Ishikawa (cell line): ENCODE measurements around the gene RNF121.

Experiments used
- CEBPB ChIP-seq: IDR thresholded peaks from 2 replicates; pipeline ENCODE4 v1.6.1; 2012
- CREB1 ChIP-seq: IDR thresholded peaks from 2 replicates; pipeline ENCODE4 v1.6.1; 2012; ENCODE audit warnings: low read depth
- EGR1 ChIP-seq: IDR thresholded peaks from 2 replicates; pipeline ENCODE4 v1.6.1; 2012
- EP300 ChIP-seq: IDR thresholded peaks from 2 replicates; pipeline ENCODE4 v1.6.1; 2012; ENCODE audit warnings: borderline replicate concordance
- FOXM1 ChIP-seq: IDR thresholded peaks from 2 replicates; pipeline ENCODE4 v1.6.1; 2012; ENCODE audit warnings: low read depth, borderline replicate concordance
- NFIC ChIP-seq: IDR thresholded peaks from 2 replicates; pipeline ENCODE4 v1.6.1; 2012
- RAD21 ChIP-seq: IDR thresholded peaks from 2 replicates; pipeline ENCODE4 v1.6.1; 2012; ENCODE audit warnings: low read depth
- TAF1 ChIP-seq: IDR thresholded peaks from 2 replicates; pipeline ENCODE4 v1.6.1; 2012; ENCODE audit warnings: low read depth, mild to moderate bottlenecking
- TCF12 ChIP-seq: IDR thresholded peaks from 2 replicates; pipeline ENCODE4 v1.6.1; 2012; ENCODE audit warnings: low read depth
- TEAD4 ChIP-seq: IDR thresholded peaks from 2 replicates; pipeline ENCODE4 v1.6.1; 2012
- YY1 ChIP-seq: IDR thresholded peaks from 2 replicates; pipeline ENCODE4 v1.6.1; 2012; ENCODE audit warnings: low read depth
- ZBTB7A ChIP-seq: IDR thresholded peaks from 2 replicates; pipeline ENCODE4 v1.6.1; 2012; ENCODE audit warnings: low read depth
- TF ChIP-seq, protein P1 (sequence below): IDR thresholded peaks from 2 replicates; pipeline ENCODE4 v1.6.1; 2012
- TF ChIP-seq, protein P2 (sequence below): IDR thresholded peaks from 2 replicates; pipeline ENCODE4 v1.6.1; 2012; ENCODE audit warnings: low read depth, mild to moderate bottlenecking
- TF ChIP-seq, protein P3 (sequence below): IDR thresholded peaks from 2 replicates; pipeline ENCODE4 v1.6.1; 2012

RNF121 gene

DNA sequence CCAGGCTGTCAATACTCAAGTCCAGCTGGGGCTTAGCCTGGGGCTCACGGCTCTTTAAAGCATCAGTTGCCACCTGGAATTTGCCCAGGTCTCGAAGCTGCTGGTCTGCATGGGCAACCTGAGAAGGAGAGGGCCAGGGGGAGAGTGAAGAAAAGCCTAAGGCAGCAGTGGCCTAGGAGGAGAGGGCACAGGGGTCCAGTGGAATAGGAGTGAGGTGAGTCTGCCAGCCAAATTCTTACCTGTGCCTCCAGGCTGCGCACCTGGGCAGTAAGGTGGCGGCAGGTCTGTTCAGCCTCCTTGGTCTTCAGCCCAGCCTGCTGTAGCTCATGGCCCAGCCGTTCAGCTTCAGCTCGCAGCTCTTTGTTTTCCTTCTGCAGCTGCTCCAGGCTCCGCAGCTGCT lies 79.9 kb downstream of the RNF121 start:
- TF ChIP-seq TCF12 (no peak), CEBPB (no peak), ZBTB7A (no peak), EGR1 (no peak), RAD21 (no peak), EP300 (no peak), CREB1 (no peak), YY1 (no peak), NFIC (no peak), FOXM1 (no peak), TEAD4 (no peak), TAF1 (no peak)
- TF ChIP-seq, protein P1, sequence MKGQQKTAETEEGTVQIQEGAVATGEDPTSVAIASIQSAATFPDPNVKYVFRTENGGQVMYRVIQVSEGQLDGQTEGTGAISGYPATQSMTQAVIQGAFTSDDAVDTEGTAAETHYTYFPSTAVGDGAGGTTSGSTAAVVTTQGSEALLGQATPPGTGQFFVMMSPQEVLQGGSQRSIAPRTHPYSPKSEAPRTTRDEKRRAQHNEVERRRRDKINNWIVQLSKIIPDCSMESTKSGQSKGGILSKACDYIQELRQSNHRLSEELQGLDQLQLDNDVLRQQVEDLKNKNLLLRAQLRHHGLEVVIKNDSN = no peak
- TF ChIP-seq, protein P2, sequence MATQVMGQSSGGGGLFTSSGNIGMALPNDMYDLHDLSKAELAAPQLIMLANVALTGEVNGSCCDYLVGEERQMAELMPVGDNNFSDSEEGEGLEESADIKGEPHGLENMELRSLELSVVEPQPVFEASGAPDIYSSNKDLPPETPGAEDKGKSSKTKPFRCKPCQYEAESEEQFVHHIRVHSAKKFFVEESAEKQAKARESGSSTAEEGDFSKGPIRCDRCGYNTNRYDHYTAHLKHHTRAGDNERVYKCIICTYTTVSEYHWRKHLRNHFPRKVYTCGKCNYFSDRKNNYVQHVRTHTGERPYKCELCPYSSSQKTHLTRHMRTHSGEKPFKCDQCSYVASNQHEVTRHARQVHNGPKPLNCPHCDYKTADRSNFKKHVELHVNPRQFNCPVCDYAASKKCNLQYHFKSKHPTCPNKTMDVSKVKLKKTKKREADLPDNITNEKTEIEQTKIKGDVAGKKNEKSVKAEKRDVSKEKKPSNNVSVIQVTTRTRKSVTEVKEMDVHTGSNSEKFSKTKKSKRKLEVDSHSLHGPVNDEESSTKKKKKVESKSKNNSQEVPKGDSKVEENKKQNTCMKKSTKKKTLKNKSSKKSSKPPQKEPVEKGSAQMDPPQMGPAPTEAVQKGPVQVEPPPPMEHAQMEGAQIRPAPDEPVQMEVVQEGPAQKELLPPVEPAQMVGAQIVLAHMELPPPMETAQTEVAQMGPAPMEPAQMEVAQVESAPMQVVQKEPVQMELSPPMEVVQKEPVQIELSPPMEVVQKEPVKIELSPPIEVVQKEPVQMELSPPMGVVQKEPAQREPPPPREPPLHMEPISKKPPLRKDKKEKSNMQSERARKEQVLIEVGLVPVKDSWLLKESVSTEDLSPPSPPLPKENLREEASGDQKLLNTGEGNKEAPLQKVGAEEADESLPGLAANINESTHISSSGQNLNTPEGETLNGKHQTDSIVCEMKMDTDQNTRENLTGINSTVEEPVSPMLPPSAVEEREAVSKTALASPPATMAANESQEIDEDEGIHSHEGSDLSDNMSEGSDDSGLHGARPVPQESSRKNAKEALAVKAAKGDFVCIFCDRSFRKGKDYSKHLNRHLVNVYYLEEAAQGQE = no peak
- TF ChIP-seq, protein P3, sequence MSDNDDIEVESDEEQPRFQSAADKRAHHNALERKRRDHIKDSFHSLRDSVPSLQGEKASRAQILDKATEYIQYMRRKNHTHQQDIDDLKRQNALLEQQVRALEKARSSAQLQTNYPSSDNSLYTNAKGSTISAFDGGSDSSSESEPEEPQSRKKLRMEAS = no peak

DNA sequence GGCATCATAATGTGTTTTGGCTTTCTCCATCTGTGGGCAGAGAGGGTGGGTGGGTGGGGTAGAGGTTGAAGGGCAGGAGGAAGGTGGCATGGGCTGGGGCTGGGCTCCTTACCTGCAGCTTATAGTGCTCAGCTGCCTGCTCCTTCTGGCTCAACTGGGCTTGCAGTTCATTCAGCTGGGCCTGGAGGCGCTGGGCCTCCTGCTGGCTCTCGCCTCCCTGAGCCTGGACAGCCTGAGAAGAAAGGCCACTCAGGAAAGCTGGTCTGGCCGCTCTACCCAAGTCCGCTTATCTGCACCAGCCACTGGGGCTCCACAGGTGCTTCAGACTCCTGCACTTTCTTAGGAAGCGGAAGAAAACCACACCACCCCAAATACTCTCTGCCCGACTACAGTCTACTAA lies 80.3 kb downstream of the RNF121 start:
- TF ChIP-seq, protein P2 = no peak
- TF ChIP-seq TAF1 = no peak
- TF ChIP-seq, protein P1 = no peak
- TF ChIP-seq, protein P3 = no peak
- no peak for TF ChIP-seq RAD21
- no peak for TF ChIP-seq ZBTB7A
- no peak for TF ChIP-seq CREB1
- TF ChIP-seq FOXM1 = no peak
- no peak for TF ChIP-seq TCF12

DNA sequence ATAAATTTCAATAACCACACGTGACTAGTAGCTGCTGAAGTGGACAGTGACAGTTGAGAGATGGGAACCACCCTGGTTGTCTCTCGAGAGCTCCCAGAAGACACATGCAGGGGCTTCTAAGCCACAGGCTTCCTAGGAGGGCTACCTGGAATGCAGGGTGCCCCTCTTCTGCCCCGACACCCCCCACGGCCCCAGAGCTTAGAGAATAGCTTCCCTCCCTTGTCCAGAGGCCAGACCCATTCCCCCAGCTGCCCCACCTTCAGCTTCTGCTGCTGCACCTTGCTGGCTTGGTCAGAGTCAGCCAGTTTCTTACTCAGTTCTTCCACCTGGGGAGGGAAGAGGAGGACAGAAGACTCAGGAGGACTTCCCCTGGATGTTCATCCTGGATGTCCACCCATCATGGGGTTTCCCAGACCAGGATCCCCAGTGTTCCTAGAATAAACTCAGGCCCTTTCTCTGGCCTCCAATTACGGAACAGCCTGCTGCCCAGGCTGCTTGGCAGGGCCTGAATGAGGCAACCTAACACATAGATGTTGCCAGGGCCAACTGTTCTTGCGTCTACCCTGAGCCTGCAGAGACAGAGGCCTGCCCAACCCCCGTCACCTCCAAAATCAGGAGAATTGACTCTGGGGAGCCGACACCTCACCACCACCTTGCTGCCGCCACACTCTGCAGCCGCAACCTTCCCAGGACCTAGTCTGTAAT lies 81.8 kb downstream of the RNF121 start:
- TF ChIP-seq NFIC (no peak), TCF12 (no peak), TEAD4 (no peak), TAF1 (no peak), RAD21 (no peak), FOXM1 (no peak), YY1 (no peak)
- TF ChIP-seq, protein P3 = no peak
- TF ChIP-seq, protein P2 = no peak
- TF ChIP-seq, protein P1 = no peak
